ENCODE measurements around the gene KCNA5. TPM values are rescaled to one million over a fixed set of nuclear protein-coding genes. Genes with fewer than 3 reads are reported as not detected.
A peak's percentile ranks its signal among the peaks of the same experiment; 100 is the strongest.

Gene KCNA5
- total RNA-seq, 2 donors from 2014 or later, result 0.33 to 2.6 TPM

DNA sequence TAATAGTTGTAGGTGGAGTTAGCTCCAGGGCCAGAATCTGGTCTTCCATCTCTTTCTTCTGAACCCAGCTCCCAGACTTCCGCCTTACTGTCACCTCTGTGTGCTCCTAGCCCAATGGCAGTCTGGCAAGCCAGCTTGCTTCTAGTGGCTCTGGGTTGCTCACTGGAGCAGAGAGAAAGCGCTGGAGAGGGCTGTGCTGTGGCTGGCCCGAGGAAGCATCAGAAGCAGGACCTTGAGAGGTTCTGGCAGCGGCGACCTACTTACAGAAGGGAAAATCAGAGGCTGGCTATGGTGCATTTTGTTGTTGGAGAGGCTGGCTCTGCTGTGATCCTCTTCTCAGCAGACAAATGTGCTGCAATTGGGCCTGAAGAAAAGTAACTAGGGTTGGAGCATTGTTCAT, 28.6 kb downstream of the KCNA5 start:
- no peaks in the 10 kb centered on the region for H3K9me3 ChIP-seq
- ATAC-seq (no peak), DNase-seq (no peak)
- H3K36me3 ChIP-seq (replicated peaks in 1 of 2; ENCODE audit: insufficient read depth in 1 of 2, low read depth in 2 of 2), result no peaks in the 10 kb centered on the region
- H3K27me3 ChIP-seq, result no peaks in the 10 kb centered on the region
- H3K4me3 ChIP-seq, result no peak overlapping the region
- no peak overlapping the region for H3K27ac ChIP-seq
- WGBS, 2 donors, result 72 to 91% methylated on average over 3 to 5 of the region's 5 CpGs
- H3K4me1 ChIP-seq, result no peaks in the 10 kb centered on the region
- intact Hi-C loops (cut with DNase I), result no loop called here
- TF ChIP-seq, protein P1, sequence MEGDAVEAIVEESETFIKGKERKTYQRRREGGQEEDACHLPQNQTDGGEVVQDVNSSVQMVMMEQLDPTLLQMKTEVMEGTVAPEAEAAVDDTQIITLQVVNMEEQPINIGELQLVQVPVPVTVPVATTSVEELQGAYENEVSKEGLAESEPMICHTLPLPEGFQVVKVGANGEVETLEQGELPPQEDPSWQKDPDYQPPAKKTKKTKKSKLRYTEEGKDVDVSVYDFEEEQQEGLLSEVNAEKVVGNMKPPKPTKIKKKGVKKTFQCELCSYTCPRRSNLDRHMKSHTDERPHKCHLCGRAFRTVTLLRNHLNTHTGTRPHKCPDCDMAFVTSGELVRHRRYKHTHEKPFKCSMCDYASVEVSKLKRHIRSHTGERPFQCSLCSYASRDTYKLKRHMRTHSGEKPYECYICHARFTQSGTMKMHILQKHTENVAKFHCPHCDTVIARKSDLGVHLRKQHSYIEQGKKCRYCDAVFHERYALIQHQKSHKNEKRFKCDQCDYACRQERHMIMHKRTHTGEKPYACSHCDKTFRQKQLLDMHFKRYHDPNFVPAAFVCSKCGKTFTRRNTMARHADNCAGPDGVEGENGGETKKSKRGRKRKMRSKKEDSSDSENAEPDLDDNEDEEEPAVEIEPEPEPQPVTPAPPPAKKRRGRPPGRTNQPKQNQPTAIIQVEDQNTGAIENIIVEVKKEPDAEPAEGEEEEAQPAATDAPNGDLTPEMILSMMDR (IDR thresholded peaks at IDR 0.05), result no peak
- TF ChIP-seq POLR2A (IDR thresholded peaks at IDR 0.05), result no peak

DNA sequence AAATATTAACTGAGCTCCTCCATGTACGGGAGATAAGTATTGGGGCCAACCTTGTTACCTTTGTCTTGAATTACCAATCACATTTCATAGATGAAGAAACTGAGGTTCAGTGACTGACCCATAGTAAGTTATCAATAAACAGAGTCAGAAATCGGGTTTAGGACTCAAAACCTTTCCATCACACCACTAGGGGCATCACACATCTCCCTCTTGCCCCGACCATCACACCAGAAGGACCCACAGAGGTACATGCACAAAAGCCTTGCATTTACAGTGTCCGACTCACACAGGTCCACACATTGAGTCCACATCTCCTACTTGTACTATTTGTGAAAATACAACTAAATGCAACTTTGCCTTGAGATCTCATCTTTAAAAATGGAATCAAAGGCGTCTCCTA, 29.4 kb downstream of the KCNA5 start:
- no peak overlapping the region for H3K4me3 ChIP-seq
- H3K27ac ChIP-seq, result no peak overlapping the region
- WGBS, 2 donors, result 50 to 60% methylated on average over 5 of the region's 5 CpGs
- ATAC-seq (no peak), DNase-seq (no peak)
- intact Hi-C loops (cut with DNase I), result no loop called here
- no peaks in the 10 kb centered on the region for H3K9me3 ChIP-seq
- peaks cover 2% of the 10 kb centered on the region for H3K4me1 ChIP-seq
- H3K36me3 ChIP-seq (replicated peaks in 1 of 2; ENCODE audit: insufficient read depth in 1 of 2, low read depth in 2 of 2), result no peaks in the 10 kb centered on the region
- TF ChIP-seq, protein P1 (IDR thresholded peaks at IDR 0.05), result no peak
- TF ChIP-seq POLR2A (IDR thresholded peaks at IDR 0.05), result no peak
- H3K27me3 ChIP-seq, result no peaks in the 10 kb centered on the region

DNA sequence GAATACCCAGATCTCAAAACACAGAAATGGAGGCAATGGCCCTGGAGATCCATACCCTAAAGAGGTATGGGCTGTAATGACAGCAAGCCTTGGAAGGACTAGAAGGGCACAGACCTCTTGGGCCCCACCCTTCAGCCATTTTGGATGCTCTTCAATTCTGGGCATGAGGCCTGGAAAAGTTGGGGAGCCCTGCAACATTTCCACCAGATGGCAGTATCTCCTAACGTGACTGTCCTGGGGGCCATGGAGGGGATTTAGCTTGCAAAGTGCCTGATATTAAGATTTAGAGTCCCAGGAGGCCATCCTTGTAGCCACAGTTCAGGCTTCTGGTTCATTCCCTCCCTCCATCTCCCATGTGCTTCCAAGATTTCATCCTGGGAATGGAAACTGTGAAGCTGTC, 30.2 kb downstream of the KCNA5 start:
- Histone ChIP-seq H3K9me3 (no peaks in the 10 kb centered on the region), H3K27ac (no peak overlapping the region), H3K36me3 (replicated peaks in 1 of 2; ENCODE audit: insufficient read depth in 1 of 2, low read depth in 2 of 2) (no peaks in the 10 kb centered on the region), H3K4me3 (no peak overlapping the region), H3K4me1 (peaks cover 10% of the 10 kb centered on the region), H3K27me3 (no peaks in the 10 kb centered on the region)
- ATAC-seq (no peak), DNase-seq (no peak)
- intact Hi-C loops (cut with DNase I), result no loop called here
- TF ChIP-seq, protein P1 (IDR thresholded peaks at IDR 0.05), result no peak
- no peak for TF ChIP-seq POLR2A (IDR thresholded peaks at IDR 0.05)
- 50 to 67% methylated on average over 1 of the region's 1 CpG for WGBS, 2 donors

DNA sequence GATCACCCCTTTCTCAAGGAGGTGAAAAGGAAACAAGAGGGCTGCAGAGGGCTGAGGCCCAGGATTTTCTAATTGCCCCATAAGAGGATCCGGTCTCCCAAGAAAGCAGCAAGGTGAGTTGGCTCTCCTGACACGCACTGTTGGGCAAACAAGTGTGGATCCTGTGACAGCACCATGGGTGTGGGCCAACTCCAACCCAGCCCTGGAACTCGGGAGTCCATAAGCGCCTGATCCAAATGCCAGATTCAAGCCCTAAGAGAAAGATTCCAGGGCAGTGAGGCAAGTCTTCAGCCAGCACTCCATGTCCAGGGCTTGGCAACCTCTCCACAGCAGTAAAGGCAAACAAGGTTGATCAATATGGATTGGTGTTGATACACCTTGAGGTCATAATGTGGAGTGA, 33.1 kb downstream of the KCNA5 start:
- DNase-seq (peak in 2 of 4 donors; percentile 7 to 26), ATAC-seq (no peak)
- TF ChIP-seq, protein P1 (IDR thresholded peaks at IDR 0.05), result no peak
- Histone ChIP-seq H3K27ac (no peak overlapping the region), H3K4me3 (no peak overlapping the region), H3K27me3 (no peaks in the 10 kb centered on the region), H3K4me1 (peaks cover 12% of the 10 kb centered on the region), H3K36me3 (replicated peaks in 1 of 2; ENCODE audit: insufficient read depth in 1 of 2, low read depth in 2 of 2) (no peaks in the 10 kb centered on the region), H3K9me3 (no peaks in the 10 kb centered on the region)
- intact Hi-C loops (cut with DNase I), result no loop called here
- 35 to 49% methylated on average over 4 of the region's 4 CpGs for WGBS, 2 donors

DNA sequence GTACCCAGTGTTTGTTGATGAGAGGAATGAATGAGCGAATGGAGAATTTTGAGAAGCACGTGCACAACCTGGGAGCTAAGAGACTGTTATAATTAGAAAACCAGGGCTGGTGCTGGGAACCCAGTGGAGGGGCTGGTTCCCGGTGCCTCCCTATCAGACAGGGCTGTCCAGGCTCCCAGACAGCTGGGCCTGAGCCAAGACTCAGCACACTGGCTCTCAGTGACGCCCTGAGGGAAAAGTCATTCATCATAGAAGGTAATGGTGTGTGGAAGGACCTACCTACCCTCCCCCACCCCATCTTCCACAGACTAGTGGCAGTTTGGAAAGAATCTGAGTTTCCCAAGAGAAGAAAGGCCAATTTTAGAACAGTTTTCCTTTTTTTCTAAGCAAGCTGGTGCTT, 34.7 kb downstream of the KCNA5 start:
- TF ChIP-seq, protein P1 (IDR thresholded peaks at IDR 0.05), result no peak
- no peak for TF ChIP-seq POLR2A (IDR thresholded peaks at IDR 0.05)
- intact Hi-C loops (cut with DNase I), result no loop called here
- peaks cover 12% of the 10 kb centered on the region for H3K4me1 ChIP-seq
- DNase-seq, result peak; percentile 21 to 68 (median 48)
- ATAC-seq, result no peak
- H3K27ac ChIP-seq, result no peak overlapping the region
- no peaks in the 10 kb centered on the region for H3K36me3 ChIP-seq (replicated peaks in 1 of 2; ENCODE audit: insufficient read depth in 1 of 2, low read depth in 2 of 2)
- H3K4me3 ChIP-seq, result no peak overlapping the region
- no peaks in the 10 kb centered on the region for H3K9me3 ChIP-seq
- no peaks in the 10 kb centered on the region for H3K27me3 ChIP-seq
- WGBS, 2 donors, result 7 to 20% methylated on average over 4 of the region's 4 CpGs
